Fibroblast of skin of right biceps (primary cell): ENCODE results near the gene APOB.
A peak's percentile ranks its signal among the peaks of the same experiment; 100 is the strongest.

Experiments used
- DNase-seq: peaks from one replicate; pipeline ENCODE4 v3.0.0-alpha.2; 2013

The APOB gene

GRCh38 chr2:21047141-21048009 is 3.5 kb upstream of the APOB start:
- DNase-seq: peak; percentile 38

DNA sequence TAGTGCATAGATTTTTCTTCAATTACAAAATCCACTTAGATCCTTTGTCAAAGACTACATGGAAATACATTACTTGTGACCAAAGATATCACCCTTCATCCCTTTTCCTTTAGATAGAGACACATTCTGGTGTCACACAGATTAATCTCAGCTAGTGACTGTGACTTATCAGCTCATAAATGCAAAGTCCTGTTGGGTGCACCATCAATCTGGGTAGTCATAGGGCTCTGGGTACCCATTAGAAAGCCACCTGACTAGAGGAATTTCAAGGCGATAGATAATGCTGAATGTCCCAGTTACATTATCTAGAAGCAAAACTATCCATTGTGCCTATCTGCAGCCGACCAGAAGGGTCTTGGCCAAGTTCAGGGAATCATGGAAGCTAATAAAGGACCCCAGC is 2.6 kb upstream of the APOB start:
- no peak for DNase-seq

- no peak for DNase-seq
Measured at GRCh38 chr2:21044694-21045371, 960 bp upstream of the APOB start.

- DNase-seq: peak; percentile 27
Measured at GRCh38 chr2:21042958-21043743, 722 bp downstream of the APOB start.

- no peak for DNase-seq
Measured at GRCh38 chr2:21042708-21042957, 1.2 kb downstream of the APOB start.

GRCh38 chr2:21041943-21042707 is 1.7 kb downstream of the APOB start:
- no peak for DNase-seq

DNA sequence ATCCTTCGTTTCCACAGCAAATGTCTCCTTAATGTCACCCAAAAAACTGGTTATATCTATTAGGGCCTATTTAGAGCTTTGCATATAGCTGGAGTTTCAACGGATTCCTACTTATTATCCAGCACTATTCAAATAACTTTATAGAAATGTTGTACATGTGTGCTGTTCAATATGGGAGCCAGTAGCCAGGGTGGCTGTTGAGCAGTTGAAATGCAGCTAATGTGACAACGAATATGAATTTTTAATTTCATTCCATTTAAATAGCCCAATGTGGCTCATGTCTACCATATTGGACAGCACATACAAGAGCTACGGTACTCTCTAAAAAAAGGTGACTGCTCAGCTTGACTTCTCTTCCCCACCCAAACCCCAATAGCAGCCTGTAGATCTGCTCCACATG is 2.4 kb downstream of the APOB start:
- no peak for DNase-seq

DNA sequence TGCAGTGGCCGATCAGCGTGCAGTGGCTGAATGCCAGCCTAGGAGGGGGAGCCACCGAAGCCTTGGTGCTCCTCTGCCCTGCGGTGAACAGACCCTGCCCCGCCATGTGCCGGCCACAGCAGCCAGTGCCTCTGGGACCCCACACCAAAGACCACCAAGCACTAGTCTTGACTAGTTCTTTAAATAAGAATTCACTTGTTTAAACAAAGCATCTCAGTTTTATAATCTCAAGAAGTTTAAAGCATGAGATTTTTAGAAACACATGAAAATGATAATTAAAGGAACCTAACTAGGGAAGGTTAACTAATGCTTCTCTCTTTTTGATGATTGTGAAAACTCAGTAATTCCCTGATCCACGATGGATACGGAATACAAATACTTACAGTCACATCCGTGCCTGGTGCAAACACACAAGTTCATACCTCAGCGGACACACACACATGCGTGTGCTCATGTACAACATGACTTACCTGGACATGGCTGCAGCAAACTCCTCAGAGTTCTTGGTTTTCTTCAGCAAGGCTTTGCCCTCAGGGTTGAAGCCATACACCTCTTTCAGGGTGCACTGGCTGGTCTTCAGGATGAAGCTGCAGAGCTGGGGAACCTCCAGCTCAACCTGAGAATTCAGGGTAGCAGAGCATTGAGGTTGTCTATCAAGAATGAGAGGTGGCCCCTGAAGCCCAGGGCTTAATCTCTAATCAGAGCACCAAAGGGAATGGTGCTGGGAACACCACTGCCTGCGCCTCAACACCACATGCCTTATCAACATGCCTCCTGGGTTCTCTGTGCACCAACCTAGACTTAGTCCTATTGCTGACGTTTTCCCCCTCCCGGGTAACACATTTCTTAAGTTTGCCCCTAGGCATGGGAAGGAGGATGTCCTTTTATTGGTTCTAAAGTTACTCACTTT is 3.1 kb downstream of the APOB start:
- no peak for DNase-seq

GRCh38 chr2:21039979-21040467 is 3.9 kb downstream of the APOB start:
- DNase-seq: no peak

DNA sequence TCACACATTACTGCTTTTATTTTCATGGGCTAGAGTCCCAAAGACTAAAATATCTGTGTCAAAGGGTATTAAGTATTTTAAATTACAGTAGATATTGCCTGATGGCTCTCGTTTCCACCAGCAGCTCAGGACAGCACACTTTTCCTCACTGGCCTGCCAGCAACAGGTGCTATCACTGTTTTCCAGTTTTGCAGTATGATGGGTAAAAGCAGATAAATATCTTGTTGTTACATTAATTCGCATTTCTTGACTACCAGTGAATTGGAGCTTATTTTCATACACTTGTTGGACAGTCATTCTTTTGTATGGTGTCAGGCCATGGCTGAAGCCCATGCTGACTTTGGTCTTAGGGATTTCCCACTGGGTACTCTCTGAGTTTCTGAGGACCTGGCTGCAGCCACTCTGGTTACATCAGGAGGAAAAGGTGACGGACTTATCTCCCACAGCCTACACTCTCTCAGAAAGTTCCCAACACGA is 4.8 kb downstream of the APOB start:
- DNase-seq: no peak

- no peak for DNase-seq
Measured at GRCh38 chr2:21038403-21039073, 5.3 kb downstream of the APOB start.

- no peak for DNase-seq
Measured at GRCh38 chr2:21037671-21038108, 6.2 kb downstream of the APOB start.

DNA sequence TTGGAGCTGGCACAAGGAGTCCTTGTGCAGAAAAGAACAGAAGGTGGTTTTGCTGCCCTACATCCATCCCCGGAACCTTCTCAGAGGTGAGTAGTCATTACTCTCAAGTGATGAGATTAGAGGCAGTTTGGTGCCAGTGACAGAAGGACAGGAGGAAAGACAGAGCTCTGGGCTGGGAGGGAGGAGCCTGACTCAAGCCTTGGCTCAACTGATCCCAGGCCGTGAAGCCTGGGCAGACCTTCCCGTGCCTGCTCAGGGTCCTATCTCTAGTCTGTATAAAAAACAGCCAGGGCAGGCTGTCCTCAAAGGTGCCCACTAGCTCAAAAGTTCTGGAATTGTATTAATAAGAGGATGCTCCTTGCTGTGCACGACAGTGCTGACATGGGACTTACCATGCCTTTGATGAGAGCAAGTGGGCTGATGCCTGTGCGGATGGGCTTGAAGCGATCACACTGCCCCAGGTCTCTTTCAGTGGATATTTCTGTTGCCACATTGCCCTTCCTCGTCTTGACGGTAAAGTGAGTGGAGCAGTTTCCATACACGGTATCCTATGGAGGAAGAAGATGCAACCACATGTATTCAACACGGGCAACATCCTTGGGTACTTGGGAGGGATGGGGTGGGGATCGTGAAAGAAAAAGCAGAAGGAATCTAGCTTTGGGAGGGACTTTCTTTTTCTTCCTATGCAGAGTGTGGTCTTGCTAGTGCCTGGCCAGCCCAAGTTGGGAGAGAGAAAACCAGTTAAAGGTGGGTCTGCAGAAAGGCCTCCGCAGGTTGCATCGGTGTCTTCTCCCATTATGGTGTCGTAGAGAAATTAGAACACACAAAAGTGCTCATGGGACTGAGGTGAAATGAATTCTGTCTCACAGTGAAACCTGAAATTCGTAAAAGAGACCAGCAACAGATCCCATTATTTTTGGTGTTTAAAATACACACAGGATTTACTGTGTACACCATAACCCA is 6.9 kb downstream of the APOB start:
- DNase-seq: no peak

DNA sequence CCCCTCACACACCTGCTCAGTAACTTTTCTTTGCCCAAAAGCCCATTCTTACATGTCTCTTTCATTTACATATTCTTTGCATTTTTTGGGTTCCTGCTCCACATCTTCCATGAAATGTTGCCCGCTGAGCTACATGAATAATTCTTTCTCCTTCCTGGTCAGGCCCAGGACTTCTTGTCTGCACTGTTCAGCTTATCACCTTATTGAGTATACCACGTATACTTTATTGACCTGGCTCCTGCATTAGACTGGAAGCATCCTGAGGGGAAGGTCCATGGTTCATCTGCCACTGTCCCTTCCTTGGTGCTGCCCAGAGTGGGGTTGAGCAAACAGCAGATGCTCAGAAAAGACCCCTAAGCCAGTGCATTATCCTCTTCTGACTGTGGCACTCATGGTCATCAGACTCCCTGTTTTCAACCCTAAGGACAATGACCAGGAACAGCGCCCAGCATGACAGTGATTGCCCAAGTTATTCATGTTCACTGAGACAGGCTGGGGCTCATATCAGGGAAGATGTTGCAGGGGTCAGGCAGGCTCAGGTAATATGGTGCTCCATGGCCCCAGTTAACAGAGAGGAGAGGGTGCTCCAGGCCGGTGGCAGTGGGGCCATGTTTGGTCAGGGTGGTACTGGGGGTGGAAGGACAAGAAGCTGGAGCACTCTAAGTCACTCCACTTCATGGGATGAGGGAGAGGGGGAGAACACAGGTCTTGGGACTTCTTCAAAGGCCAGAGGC is 7.7 kb downstream of the APOB start:
- DNase-seq: no peak

GRCh38 chr2:21035282-21035973 is 8.4 kb downstream of the APOB start:
- no peak for DNase-seq

- no peak for DNase-seq
Measured at GRCh38 chr2:21034972-21035279, 8.9 kb downstream of the APOB start.

DNA sequence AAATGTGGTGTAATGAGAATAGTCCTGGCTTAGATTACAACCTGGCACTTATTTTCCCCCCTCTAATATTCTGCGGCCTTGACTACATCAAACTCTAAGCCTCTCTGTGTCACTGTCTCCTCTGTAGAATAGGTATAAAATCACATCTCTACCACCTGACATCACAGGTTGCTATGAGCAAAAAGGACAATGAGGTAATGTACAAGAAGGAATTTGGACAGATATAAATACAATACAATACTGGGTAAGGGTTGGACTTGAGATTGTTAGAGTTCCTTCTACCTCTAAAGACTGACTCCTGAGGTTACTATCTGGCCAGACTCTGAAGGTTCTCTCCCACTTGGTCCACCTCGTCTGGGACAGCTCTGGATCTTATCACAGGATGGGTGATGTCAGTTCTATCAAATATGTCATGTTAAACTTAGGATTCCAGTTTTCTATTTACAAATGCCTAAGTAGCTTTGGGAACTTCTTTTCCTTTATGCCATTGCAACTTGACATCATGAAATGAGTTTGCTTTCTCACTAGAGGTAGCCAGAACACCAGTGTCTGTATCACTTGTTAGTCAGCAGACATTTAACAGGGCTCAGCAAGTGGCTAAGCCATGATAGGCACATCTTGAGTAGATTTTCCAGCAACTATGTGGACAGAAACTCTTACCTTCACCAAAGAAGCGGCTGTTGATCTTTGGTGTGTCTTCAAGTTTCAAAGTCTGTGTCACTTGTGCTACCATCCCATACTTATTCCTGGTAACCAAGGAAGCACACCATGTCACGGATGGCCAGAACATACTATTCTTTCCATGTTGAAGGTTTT is 9.5 kb downstream of the APOB start:
- DNase-seq: no peak
